Neural cell (in vitro differentiated cells): ENCODE data around the gene GAREM2.

Source experiments
- CTCF ChIP-seq: fragments of 450-650 bp; IDR thresholded peaks from 2 replicates; pipeline ENCODE4 v1.5.1; 2014; ENCODE audit warnings: antibody characterized with exemption, mild to moderate bottlenecking, moderate library complexity; ENCODE audit not compliant: poor library complexity, severe bottlenecking
- EP300 ChIP-seq: fragments of 450-650 bp; conservative IDR thresholded peaks from 2 replicates; pipeline ENCODE4 v1.6.1; 2014; ENCODE audit warnings: antibody characterized with exemption, mild to moderate bottlenecking, moderate library complexity; ENCODE audit not compliant: poor library complexity, severe bottlenecking
- EZH2 ChIP-seq: fragments of 200-600, 300-800 bp; shearing (Covaris generic), sonication (generic); IDR thresholded peaks from 2 replicates; pipeline ENCODE4 v1.6.1; 2014; ENCODE audit warnings: antibody characterized with exemption, low read length, borderline replicate concordance, mild to moderate bottlenecking; ENCODE audit not compliant: insufficient read depth, poor library complexity, severe bottlenecking
- MXI1 ChIP-seq: fragments of 450-650 bp; conservative IDR thresholded peaks from 2 replicates; pipeline ENCODE4 v1.6.1; 2014; ENCODE audit warnings: antibody characterized with exemption, mild to moderate bottlenecking; ENCODE audit not compliant: poor library complexity, severe bottlenecking
- POLR2AphosphoS5 ChIP-seq: IDR thresholded peaks from 2 replicates; pipeline ENCODE4 v1.6.1; 2012
- RAD21 ChIP-seq: fragments of 450-650 bp; conservative IDR thresholded peaks from 2 replicates; pipeline ENCODE4 v1.6.1; 2014; ENCODE audit warnings: antibody characterized with exemption, mild to moderate bottlenecking, moderate library complexity
- REST ChIP-seq: IDR thresholded peaks from 2 replicates; pipeline ENCODE4 v1.6.1; 2012; ENCODE audit warnings: borderline replicate concordance
- SMC3 ChIP-seq: fragments of 450-650 bp; conservative IDR thresholded peaks from 2 replicates; pipeline ENCODE4 v1.6.1; 2014; ENCODE audit warnings: antibody characterized with exemption, mild to moderate bottlenecking, moderate library complexity; ENCODE audit not compliant: poor library complexity
- TAF1 ChIP-seq: IDR thresholded peaks from 2 replicates; pipeline ENCODE4 v1.6.1; 2012; ENCODE audit warnings: low read depth

- TF ChIP-seq EZH2: no peak
- no peak for TF ChIP-seq CTCF
- no peak for TF ChIP-seq TAF1
- no peak for TF ChIP-seq MXI1
- TF ChIP-seq EP300: no peak
- no peak for TF ChIP-seq POLR2AphosphoS5
- TF ChIP-seq SMC3: no peak
- TF ChIP-seq REST: no peak
- TF ChIP-seq RAD21: no peak
Measured at GRCh38 chr2:26130763-26131162, 42.1 kb upstream of the GAREM2 start.
